HG02970 (cell line): ENCODE data around the gene SCMH1.
"Not testable (repeated sequence)": the region's sequence is repeated elsewhere in the genome, so short reads cannot be mapped to it uniquely, and the experiment has no call there.

ENCODE experiments used
- ATAC-seq: cut with Tn5 transposase; IDR thresholded peaks from one replicate; pipeline ENCODE4 v1.9.1; 2021; ENCODE audit warnings: mild to moderate bottlenecking, moderate library complexity, moderate number of reproducible peaks; ENCODE audit not compliant: unreplicated experiment, low FRiP score

Gene SCMH1

DNA sequence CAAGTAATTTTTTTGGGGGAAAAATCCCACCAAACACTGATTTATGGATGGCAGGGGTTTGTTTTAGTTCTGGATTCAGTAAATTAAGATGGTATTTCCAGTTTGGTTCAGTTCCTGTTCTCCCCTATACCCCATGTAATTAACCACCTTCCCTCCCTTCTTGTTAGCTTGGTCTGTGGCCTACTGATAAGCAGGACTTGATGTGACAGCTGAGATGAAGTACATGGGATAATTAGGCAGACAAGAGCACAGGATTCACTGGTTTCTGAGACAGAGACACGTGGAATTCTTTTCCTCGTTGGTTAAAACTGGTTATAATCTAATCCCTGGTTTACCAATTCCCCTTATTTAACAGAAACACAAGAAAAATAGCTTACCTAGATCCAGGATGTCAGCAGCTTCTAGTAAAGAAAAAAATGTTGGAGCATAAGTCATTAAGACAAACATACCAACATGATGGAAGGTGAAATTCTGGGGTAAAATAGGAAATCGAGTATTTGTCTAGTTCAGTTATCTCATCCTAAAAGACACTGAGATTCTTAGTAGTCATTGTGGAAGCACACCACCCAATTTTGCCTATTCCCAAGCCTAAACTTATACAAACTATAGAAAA lies 81.5 kb downstream of the SCMH1 start:
- no peak for ATAC-seq

DNA sequence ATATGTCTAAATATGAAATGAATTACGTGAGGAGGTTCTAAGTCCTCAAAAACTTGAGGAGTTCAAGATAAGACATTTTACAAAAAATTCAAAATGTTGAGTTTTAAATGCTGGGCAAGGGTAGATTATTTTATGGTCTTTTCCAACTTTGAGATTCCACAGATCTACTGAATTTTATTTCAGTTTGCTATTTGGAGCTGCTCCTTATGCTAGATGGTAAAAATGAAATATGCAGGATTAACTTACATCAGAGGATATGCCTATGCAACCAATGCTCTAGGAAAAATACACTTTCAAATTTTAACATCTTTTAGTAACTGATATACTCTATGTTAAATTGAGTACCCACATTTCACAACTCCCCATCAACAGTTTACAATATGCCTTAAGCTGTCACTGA lies 83.1 kb downstream of the SCMH1 start:
- no peak for ATAC-seq

- ATAC-seq, result no peak
Observed at GRCh38 chr1:41158147-41158875, 83.8 kb downstream of the SCMH1 start.

- no peak for ATAC-seq
Observed at GRCh38 chr1:41155105-41155504, 87.0 kb downstream of the SCMH1 start.

DNA sequence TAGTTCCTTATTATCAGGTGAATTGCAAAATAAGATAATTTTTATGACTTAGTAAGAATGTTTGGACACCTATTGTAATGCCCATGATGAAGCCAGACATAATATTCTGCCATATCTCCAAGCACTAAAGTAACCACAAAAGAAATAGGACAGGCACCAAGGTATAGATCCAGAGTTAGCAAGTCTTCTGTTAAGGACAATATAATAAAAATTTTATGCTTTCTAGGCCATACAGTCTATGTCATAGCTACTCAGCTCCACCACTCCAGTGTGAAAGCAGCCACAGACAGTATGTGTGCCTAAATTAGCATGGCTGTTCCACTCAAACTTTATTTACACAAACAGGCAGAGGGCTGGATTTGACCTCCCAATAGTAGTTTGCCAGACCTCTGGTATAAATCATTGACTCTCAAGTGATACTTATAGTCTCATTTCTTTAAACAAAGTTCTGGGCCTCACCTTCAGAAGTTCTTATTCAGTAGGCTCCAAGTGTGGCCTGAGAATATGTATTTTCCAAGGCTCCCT lies 88.3 kb downstream of the SCMH1 start:
- no peak for ATAC-seq

DNA sequence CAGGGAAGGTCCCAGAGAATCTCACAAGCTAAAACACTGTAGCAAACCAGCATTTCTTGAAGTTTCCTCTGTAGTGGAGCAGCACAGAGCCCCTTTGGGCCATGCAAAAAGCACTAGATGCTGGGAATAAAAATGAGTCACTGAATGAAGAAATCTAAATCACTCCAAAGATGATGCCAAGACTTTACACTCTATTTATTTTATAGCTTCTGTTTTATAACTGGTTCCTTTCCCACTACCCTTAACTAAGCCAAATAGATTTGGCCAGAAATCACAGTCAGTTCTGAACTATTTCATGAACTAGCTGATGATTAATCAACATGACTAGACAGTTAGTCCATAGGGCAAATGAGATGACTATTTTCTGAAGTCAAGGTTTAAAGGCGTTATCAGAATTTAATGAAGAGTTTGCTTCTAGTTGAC lies 89.5 kb downstream of the SCMH1 start:
- ATAC-seq, result no peak

DNA sequence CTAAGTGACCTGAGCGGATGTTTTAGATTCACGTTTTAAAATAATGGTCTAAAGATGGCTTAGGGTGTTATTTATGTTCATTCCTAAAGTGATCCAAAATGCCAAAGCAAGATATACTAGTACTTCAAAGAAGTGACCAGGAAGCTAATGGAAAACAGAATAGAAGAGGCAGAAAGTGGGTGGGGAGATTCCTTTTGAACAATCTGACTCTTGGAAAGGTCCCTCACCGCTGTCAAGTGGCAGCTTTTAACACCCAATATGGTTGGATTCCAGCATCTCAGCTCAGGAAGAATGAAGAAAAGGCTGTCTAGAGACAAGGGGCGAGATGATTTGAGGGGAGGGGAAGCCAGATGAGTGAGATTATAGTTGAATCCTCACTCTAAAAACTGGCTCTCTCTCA lies 90.3 kb downstream of the SCMH1 start:
- ATAC-seq, result no peak

DNA sequence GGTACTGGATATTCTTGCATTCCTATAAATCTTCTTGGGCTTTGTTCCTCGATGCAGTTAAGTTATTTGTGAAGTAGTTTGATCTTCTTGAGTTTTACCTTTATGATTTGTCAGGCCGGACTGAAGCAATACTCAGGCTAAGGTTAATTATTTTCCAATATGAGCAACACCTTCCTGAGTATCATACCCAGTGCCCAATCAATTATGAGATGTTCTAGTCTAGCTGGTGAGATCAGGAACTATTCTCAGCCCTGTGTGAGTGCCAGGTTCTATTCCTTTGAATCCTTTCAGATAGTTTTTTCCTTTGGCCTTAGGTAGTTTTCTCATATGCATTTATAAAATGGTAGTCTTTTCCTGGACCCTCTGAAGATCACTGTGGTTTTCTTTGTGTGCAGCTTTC lies 92.5 kb downstream of the SCMH1 start:
- no peak for ATAC-seq

DNA sequence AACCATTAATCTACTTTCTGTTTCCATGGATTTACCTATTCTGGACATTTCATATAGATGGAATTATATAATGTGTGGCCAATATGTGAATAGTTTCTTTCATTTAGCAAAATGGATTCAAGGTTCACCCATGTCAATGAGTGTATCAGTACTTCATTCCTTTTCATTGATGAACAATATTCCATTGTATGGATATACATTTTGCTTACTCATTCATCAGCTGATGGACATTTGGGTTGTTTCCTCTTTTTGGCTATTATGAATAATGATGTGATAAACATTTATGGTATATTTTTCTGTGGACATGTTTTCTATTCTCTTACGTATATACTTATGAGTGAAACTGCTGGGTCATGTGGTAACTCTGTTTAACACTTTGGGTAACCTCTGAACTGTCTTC lies 97.8 kb downstream of the SCMH1 start:
- ATAC-seq, result no peak

DNA sequence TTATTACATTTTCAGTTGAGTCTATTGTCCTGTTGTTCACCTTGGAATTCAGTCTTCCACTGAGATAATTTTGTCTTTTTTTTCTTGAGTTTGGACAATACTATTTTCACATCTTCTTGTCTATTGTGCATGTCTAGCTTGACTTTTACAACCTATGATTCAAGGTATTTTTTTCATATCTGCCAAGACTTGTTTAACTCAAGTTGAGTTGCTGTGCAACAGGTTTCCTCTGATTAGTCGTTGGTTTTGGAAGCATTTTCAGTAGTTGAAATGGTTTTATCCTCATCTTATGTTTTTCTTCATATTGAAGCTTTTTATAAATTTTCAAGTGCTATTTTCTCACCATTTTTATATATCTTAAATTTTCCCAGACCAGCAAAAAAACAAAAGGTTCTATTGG lies 103.6 kb downstream of the SCMH1 start:
- ATAC-seq, result no peak

DNA sequence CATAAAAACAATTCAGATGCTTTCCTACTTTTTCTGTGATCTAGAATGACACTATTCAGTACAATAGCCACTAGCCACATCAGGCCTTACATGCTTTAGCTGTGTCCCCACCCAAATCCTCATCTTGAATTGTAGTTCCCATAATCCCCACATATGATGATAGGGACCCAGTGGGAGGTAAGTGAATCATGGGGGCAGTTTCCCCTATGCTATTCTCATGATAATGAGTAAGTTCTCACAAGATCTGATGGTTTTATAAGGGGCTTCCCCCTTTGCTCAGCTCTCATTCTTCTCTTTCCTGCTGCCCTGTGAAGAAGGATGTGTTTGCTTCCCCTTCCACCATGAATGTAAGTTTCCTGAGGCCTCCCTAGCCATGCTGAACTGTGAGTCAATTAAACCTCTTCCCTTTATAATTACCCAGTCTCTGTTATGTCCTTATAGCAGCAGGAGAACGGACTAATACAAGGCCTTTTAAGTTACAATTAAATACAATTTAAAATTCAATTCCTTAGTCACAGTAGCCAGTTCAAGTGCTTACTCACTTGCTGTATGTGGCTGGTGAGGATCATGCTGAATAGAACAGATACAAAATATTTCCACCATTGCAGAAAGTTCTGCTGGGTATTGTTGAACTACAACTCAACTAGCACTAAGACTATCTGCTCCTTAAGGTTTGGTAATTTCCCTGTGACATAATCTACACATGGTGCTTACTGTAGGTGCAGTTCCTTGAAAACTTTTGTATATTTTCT lies 106.7 kb downstream of the SCMH1 start:
- ATAC-seq, result no peak

DNA sequence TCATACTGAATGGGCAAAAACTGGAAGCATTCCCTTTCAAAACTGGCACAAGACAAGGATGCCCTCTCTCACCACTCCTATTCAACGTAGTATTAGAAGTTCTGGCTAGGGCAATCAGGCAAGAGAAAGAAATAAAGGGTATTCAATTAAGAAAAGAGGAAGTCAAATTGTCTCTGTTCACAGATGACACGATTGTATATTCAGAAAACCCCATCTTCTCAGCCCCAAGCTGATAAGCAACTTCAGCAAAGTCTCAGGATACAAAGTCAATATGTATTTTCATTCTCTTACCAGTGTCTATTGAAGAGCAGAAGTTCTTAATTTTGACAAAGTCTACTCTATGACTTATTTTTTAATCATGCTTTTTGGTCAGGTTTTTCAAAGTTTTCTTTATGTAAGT lies 107.8 kb downstream of the SCMH1 start:
- not testable (repeated sequence) for ATAC-seq

DNA sequence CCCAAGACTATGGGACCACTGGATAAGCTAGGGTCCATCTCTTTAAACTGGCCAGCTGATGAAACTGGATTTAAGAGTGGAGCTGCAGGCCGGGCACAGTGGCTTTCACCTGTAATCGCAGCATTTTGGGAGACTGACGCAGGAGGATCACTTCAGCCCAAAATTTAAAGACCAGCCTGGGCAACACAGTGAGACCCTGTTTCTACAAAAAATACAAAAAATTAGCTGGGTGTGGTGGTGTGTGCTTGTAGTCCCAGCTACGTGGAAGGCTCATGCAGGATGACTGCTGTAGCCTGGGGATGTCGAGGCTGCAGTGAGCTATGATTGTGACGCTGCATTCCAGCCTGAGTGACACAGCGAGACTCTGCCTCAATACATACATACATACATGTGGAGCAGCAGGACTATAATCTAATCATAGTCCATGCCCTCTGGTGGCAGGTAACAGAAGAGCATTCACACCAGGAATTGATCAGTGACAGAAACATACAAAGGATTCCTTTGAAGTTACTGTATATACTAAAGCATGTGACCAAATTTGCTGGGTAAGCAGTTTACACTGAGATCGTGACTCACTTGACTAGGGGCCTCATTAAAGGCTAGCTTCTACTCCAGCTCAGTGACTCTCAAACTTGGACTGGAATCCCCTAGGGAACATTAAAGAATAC lies 119.1 kb downstream of the SCMH1 start:
- no peak for ATAC-seq

DNA sequence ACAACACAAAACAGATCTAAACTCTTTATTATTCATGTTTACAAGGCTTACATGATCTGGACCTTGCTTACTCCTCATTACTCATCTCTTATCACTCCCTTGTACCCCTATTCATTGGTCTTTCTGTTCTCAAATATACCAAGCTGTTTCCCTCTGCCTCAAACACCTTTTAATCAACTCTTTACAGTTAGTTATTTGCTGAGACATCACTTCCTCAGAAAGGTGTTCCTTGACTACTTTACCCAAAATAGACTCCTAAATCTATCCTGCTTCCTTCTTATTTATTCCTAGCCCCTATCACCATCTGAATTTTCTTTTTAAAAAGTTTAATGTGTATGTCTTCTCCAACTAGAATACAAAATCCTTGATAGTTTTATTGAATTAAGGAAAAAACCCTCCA lies 120.0 kb downstream of the SCMH1 start:
- no peak for ATAC-seq

GRCh38 chr1:41118645-41119044 lies 123.5 kb downstream of the SCMH1 start:
- ATAC-seq, result no peak

DNA sequence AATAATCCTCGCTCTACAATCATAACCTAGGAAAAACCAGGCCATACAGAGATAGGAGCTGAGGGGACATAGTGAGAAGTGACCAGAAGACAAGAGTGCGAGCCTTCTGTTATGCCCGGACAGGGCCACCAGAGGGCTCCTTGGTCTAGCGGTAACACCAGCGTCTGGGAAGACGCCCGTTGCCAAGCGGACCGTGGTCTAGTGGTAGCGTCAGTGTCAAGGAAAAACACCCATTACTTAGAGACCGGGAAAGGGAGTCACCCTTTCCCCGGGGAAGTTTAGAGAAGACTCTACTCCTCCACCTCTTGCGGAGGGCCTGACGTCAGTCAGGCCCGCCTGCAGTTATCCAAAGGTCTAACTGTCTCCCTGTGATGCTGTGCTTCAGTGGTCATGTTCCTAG lies 124.9 kb downstream of the SCMH1 start:
- not testable (repeated sequence) for ATAC-seq

GRCh38 chr1:41110736-41111135 lies 131.4 kb downstream of the SCMH1 start:
- no peak for ATAC-seq

GRCh38 chr1:41110286-41110685 lies 131.8 kb downstream of the SCMH1 start:
- no peak for ATAC-seq

DNA sequence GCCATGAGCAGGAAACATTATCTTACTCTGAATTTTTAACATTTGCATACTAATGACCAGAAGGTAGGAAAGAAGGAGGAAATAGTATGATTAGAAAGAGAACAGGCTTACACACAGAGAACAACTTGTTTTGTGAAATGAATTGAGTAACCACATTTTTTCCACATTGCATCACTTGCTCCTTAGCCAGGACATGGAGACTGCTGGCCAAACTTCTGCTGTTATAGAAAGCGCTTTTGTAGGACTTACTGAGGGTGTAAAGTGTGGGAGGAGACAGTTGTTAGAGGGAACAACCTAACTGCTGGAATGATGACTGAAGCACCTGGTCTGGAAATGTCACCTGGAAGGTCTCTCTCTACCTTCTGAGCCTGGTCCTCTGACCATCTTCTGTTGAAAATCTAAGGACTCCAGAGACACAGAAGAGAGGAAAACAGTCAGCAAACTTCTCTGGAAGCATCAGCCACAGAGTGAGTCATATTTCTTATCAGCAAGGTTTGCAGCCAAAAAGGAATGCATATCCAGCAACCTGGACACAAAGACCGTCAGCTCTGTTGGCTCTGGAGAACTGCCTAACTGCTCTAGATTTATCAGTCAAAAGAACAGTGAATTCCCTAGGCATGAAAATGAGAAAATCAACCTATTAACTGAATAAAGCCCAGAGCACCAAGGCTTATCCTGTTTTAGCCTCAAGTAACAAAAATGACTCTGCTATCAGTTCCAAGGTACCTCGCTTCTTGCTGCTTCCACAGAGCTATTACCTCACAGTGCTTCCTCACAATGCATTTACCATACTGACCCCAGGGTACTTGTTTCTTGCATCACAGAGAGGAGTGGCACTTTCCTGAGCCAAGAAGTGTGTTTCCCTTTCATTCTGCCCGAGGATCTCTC lies 132.6 kb downstream of the SCMH1 start:
- no peak for ATAC-seq

- no peak for ATAC-seq
Observed at GRCh38 chr1:41108696-41109275, 133.3 kb downstream of the SCMH1 start.
